ENCODE measurements around the gene PRRG3. TPM values are rescaled to one million over a fixed set of nuclear protein-coding genes. Genes with fewer than 3 reads are reported as not detected.

The PRRG3 gene
- total and polyA plus RNA-seq, 2 donors (not counting 3 experiments of a cell fraction or from before 2014, with no cell fraction given) = not detected

- no TSS peak for BruUV-seq (replicated peaks)
- H3K4me2 ChIP-seq (ENCODE audit: insufficient read depth, low read length) = no peak overlapping the region
- no peak for FAIRE-seq
Measured at GRCh38 chrX:151704041-151704663, 8.9 kb downstream of the PRRG3 start.

More at GRCh38 chrX:151704041-151704663, 8.9 kb downstream of the PRRG3 start:
- H3K9ac ChIP-seq (replicated peaks; ENCODE audit: extremely low read depth, insufficient read depth, low read length) = no peak overlapping the region
- dilution Hi-C loops (cut with MboI; ENCODE audit: extremely low pct_ligation_motif_present, low sequenced_read_pairs) = no loop called here
- no peaks in the 10 kb centered on the region for H3K36me3 ChIP-seq (ENCODE audit: control insufficient read depth in 2 of 2, extremely low read depth in 1 of 2, insufficient read depth in 2 of 2, low read length in 2 of 2)
- no peaks in the 10 kb centered on the region for H3K9me3 ChIP-seq (replicated peaks; ENCODE audit: control insufficient read depth, insufficient read depth, low read length)
- TF ChIP-seq POLR2AphosphoS5 (IDR thresholded peaks at IDR 0.05; ENCODE audit: insufficient read depth, low read depth, low read length) (no peak), GATA2 (IDR thresholded peaks at IDR 0.05; ENCODE audit: insufficient read depth, insufficient read length, low read depth, low read length) (no peak), POLR2A (IDR thresholded peaks at IDR 0.05; ENCODE audit: low read depth, low read length) (no peak), EZH2 (IDR thresholded peaks at IDR 0.05; ENCODE audit: borderline replicate concordance, low read depth, low read length, severe bottlenecking) (no peak), JUN (IDR thresholded peaks at IDR 0.05; ENCODE audit: borderline replicate concordance, insufficient read depth, insufficient read length, low read depth) (no peak), MAX (IDR thresholded peaks at IDR 0.05; ENCODE audit: insufficient read depth, insufficient read length) (no peak), MYC (IDR thresholded peaks at IDR 0.05; ENCODE audit: low read depth, low read length) (no peak), FOS (IDR thresholded peaks at IDR 0.05; ENCODE audit: borderline replicate concordance, insufficient read depth, low read length) (no peak)
- TF ChIP-seq, protein P1, sequence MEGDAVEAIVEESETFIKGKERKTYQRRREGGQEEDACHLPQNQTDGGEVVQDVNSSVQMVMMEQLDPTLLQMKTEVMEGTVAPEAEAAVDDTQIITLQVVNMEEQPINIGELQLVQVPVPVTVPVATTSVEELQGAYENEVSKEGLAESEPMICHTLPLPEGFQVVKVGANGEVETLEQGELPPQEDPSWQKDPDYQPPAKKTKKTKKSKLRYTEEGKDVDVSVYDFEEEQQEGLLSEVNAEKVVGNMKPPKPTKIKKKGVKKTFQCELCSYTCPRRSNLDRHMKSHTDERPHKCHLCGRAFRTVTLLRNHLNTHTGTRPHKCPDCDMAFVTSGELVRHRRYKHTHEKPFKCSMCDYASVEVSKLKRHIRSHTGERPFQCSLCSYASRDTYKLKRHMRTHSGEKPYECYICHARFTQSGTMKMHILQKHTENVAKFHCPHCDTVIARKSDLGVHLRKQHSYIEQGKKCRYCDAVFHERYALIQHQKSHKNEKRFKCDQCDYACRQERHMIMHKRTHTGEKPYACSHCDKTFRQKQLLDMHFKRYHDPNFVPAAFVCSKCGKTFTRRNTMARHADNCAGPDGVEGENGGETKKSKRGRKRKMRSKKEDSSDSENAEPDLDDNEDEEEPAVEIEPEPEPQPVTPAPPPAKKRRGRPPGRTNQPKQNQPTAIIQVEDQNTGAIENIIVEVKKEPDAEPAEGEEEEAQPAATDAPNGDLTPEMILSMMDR (IDR thresholded peaks at IDR 0.05; ENCODE audit: extremely low read depth in 1 of 2, insufficient read depth in 1 of 2, low read depth in 1 of 2, low read length in 2 of 2) = no peak
- no peaks in the 10 kb centered on the region for H3K4me1 ChIP-seq (ENCODE audit: control insufficient read depth, extremely low read depth, insufficient read depth, low read length)
- ChIA-PET POLR2A (no interaction called here), CTCF (no interaction called here)
- no peaks in the 10 kb centered on the region for H4K20me1 ChIP-seq (replicated peaks; ENCODE audit: control insufficient read depth, extremely low read depth, insufficient read depth, low read length)
- no peaks in the 10 kb centered on the region for H3K27me3 ChIP-seq (ENCODE audit: control insufficient read depth in 2 of 2, insufficient read depth in 2 of 2, low read length in 2 of 2)
- H3K79me2 ChIP-seq (ENCODE audit: control insufficient read depth, insufficient read depth, low read length) = no peaks in the 10 kb centered on the region
- H3K9me1 ChIP-seq (replicated peaks; ENCODE audit: control insufficient read depth, extremely low read depth, insufficient read depth, low read length) = no peaks in the 10 kb centered on the region
- intact Hi-C loops (cut with micrococcal nuclease) = no loop called here
- no peak overlapping the region for H2AFZ ChIP-seq (ENCODE audit: low read depth, low read length)
- H3K4me3 ChIP-seq (replicated peaks in 1 of 3; ENCODE audit: insufficient read depth in 1 of 3, low read depth in 1 of 3, low read length in 3 of 3) = no peak overlapping the region
- DNase-seq (ENCODE audit: low read depth, low spot score) = no peak
- H3K27ac ChIP-seq (ENCODE audit: insufficient read depth, low read depth, low read length) = no peak overlapping the region
